ENCODE measurements around the gene CAPZB. TPM values are rescaled to one million over a fixed set of nuclear protein-coding genes. Genes with fewer than 3 reads are reported as not detected.
A peak's percentile ranks its signal among the peaks of the same experiment; 100 is the strongest.

Gene CAPZB
- total RNA-seq, 5 donors from 2014 or later (not counting 1 experiment from before 2014, with no cell fraction given) = 272 to 342 (median 320) TPM

- Mint-ChIP-seq H3K4me1 (no peaks in the 10 kb centered on the region), H3K9me3 (no peaks in the 10 kb centered on the region), H3K36me3 (peaks cover 37% of the 10 kb centered on the region), H3K27ac (no peak overlapping the region), H3K4me3 (no peak overlapping the region), H3K27me3 (no peaks in the 10 kb centered on the region)
- Histone ChIP-seq H3K27me3 (replicated peaks in 1 of 2; ENCODE audit: control insufficient read depth in 2 of 2, extremely low read depth in 1 of 2, insufficient read depth in 2 of 2, low read length in 1 of 2) (no peaks in the 10 kb centered on the region), H3K27ac (ENCODE audit: low read length) (no peak overlapping the region), H3K9me3 (no peaks in the 10 kb centered on the region), H3K36me3 (ENCODE audit: control insufficient read depth in 2 of 2, extremely low read depth in 1 of 2, insufficient read depth in 1 of 2, low read length in 1 of 2) (peaks cover 29 to 83% of the 10 kb centered on the region in 2 donors), H3K4me3 (ENCODE audit: control insufficient read depth in 1 of 2, extremely low read depth in 1 of 2, low read length in 1 of 2) (no peak overlapping the region), H3K4me1 (ENCODE audit: control insufficient read depth in 1 of 2, extremely low read depth in 1 of 2, insufficient read depth in 2 of 2, low read length in 2 of 2) (no peaks in the 10 kb centered on the region)
- ATAC-seq (replicated peaks in 1 of 4) (no peak), DNase-seq (no peak)
- CTCF ChIA-PET = no interaction called here
- POLR2A ChIA-PET = no interaction called here
- WGBS (ENCODE audit: insufficient coverage) = 99% methylated on average over 10 of the region's 17 CpGs
These were observed 135.3 kb downstream of the CAPZB start for GRCh38 chr1:19349999-19350398.

- H3K27me3 ChIP-seq (replicated peaks in 1 of 2; ENCODE audit: control insufficient read depth in 2 of 2, extremely low read depth in 1 of 2, insufficient read depth in 2 of 2, low read length in 1 of 2) = no peaks in the 10 kb centered on the region
- WGBS (ENCODE audit: insufficient coverage) = 98% methylated on average over 10 of the region's 15 CpGs
- ATAC-seq (replicated peaks in 1 of 4) (no peak), DNase-seq (no peak)
- Mint-ChIP-seq H3K27me3 (no peaks in the 10 kb centered on the region), H3K9me3 (no peaks in the 10 kb centered on the region), H3K27ac (peak overlapping the region in 1 of 2 donors; percentile 39), H3K4me1 (no peaks in the 10 kb centered on the region), H3K36me3 (peaks cover 40% of the 10 kb centered on the region), H3K4me3 (no peak overlapping the region)
- CTCF ChIA-PET = no interaction called here
- H3K4me3 ChIP-seq (ENCODE audit: control insufficient read depth in 1 of 2, extremely low read depth in 1 of 2, low read length in 1 of 2) = no peak overlapping the region
- no peaks in the 10 kb centered on the region for H3K4me1 ChIP-seq (ENCODE audit: control insufficient read depth in 1 of 2, extremely low read depth in 1 of 2, insufficient read depth in 2 of 2, low read length in 2 of 2)
- peaks cover 34 to 83% of the 10 kb centered on the region in 2 donors for H3K36me3 ChIP-seq (ENCODE audit: control insufficient read depth in 2 of 2, extremely low read depth in 1 of 2, insufficient read depth in 1 of 2, low read length in 1 of 2)
- no peaks in the 10 kb centered on the region for H3K9me3 ChIP-seq
- no peak overlapping the region for H3K27ac ChIP-seq (ENCODE audit: low read length)
- POLR2A ChIA-PET = no interaction called here
These were observed 136.7 kb downstream of the CAPZB start for GRCh38 chr1:19348441-19349198.

GRCh38 chr1:19347533-19348172 lies 137.7 kb downstream of the CAPZB start:
- Histone ChIP-seq H3K36me3 (ENCODE audit: control insufficient read depth in 2 of 2, extremely low read depth in 1 of 2, insufficient read depth in 1 of 2, low read length in 1 of 2) (peaks cover 35 to 81% of the 10 kb centered on the region in 2 donors), H3K4me3 (ENCODE audit: control insufficient read depth in 1 of 2, extremely low read depth in 1 of 2, low read length in 1 of 2) (no peak overlapping the region), H3K27me3 (replicated peaks in 1 of 2; ENCODE audit: control insufficient read depth in 2 of 2, extremely low read depth in 1 of 2, insufficient read depth in 2 of 2, low read length in 1 of 2) (no peaks in the 10 kb centered on the region), H3K4me1 (ENCODE audit: control insufficient read depth in 1 of 2, extremely low read depth in 1 of 2, insufficient read depth in 2 of 2, low read length in 2 of 2) (no peaks in the 10 kb centered on the region), H3K27ac (ENCODE audit: low read length) (no peak overlapping the region), H3K9me3 (no peaks in the 10 kb centered on the region)
- POLR2A ChIA-PET = no interaction called here
- H3K27ac Mint-ChIP-seq = no peak overlapping the region
- H3K9me3 Mint-ChIP-seq = no peaks in the 10 kb centered on the region
- H3K36me3 Mint-ChIP-seq = peaks cover 39% of the 10 kb centered on the region
- H3K4me1 Mint-ChIP-seq = no peaks in the 10 kb centered on the region
- 73% methylated on average over 11 of the region's 14 CpGs for WGBS (ENCODE audit: insufficient coverage)
- ATAC-seq (replicated peaks in 1 of 4) (no peak), DNase-seq (no peak)
- no peaks in the 10 kb centered on the region for H3K27me3 Mint-ChIP-seq
- no peak overlapping the region for H3K4me3 Mint-ChIP-seq
- CTCF ChIA-PET = no interaction called here

GRCh38 chr1:19346026-19346425 lies 139.3 kb downstream of the CAPZB start:
- H3K27me3 Mint-ChIP-seq = no peaks in the 10 kb centered on the region
- ChIA-PET CTCF (interaction anchor here (0.6 to 1.0 kb wide), 5 partner anchors 17 to 314 kb away, joined by 3 read pairs; no protein-coding TSS in a partner anchor), POLR2A (interaction anchor here in 1 of 2 donors (0.5 kb wide), 1 partner anchor 13 kb away, joined by 8 read pairs; no protein-coding TSS in a partner anchor)
- peaks cover 37% of the 10 kb centered on the region for H3K36me3 Mint-ChIP-seq
- Histone ChIP-seq H3K36me3 (ENCODE audit: control insufficient read depth in 2 of 2, extremely low read depth in 1 of 2, insufficient read depth in 1 of 2, low read length in 1 of 2) (peaks cover 36 to 81% of the 10 kb centered on the region in 2 donors), H3K27me3 (replicated peaks in 1 of 2; ENCODE audit: control insufficient read depth in 2 of 2, extremely low read depth in 1 of 2, insufficient read depth in 2 of 2, low read length in 1 of 2) (no peaks in the 10 kb centered on the region), H3K27ac (ENCODE audit: low read length) (no peak overlapping the region), H3K4me3 (ENCODE audit: control insufficient read depth in 1 of 2, extremely low read depth in 1 of 2, low read length in 1 of 2) (no peak overlapping the region), H3K9me3 (no peaks in the 10 kb centered on the region), H3K4me1 (ENCODE audit: control insufficient read depth in 1 of 2, extremely low read depth in 1 of 2, insufficient read depth in 2 of 2, low read length in 2 of 2) (peaks cover 0 to 11% of the 10 kb centered on the region in 2 experiments)
- WGBS (ENCODE audit: insufficient coverage) = 92% methylated on average over 2 of the region's 6 CpGs
- no peak overlapping the region for H3K4me3 Mint-ChIP-seq
- no peak overlapping the region for H3K27ac Mint-ChIP-seq
- no peaks in the 10 kb centered on the region for H3K9me3 Mint-ChIP-seq
- peaks cover 0 to 7% (median 6%) of the 10 kb centered on the region in 3 donors for H3K4me1 Mint-ChIP-seq
- no peak for DNase-seq
- ATAC-seq (replicated peaks in 1 of 4) = no peak

GRCh38 chr1:19345391-19345790 lies 139.9 kb downstream of the CAPZB start:
- Histone ChIP-seq H3K27me3 (replicated peaks in 1 of 2; ENCODE audit: control insufficient read depth in 2 of 2, extremely low read depth in 1 of 2, insufficient read depth in 2 of 2, low read length in 1 of 2) (no peaks in the 10 kb centered on the region), H3K9me3 (no peaks in the 10 kb centered on the region), H3K36me3 (ENCODE audit: control insufficient read depth in 2 of 2, extremely low read depth in 1 of 2, insufficient read depth in 1 of 2, low read length in 1 of 2) (peaks cover 38 to 86% of the 10 kb centered on the region in 2 donors), H3K4me1 (ENCODE audit: control insufficient read depth in 1 of 2, extremely low read depth in 1 of 2, insufficient read depth in 2 of 2, low read length in 2 of 2) (peaks cover 0 to 11% of the 10 kb centered on the region in 2 experiments), H3K27ac (ENCODE audit: low read length) (no peak overlapping the region), H3K4me3 (ENCODE audit: control insufficient read depth in 1 of 2, extremely low read depth in 1 of 2, low read length in 1 of 2) (no peak overlapping the region)
- no peak overlapping the region for H3K4me3 Mint-ChIP-seq
- H3K27ac Mint-ChIP-seq = no peak overlapping the region
- ChIA-PET POLR2A (no interaction called here), CTCF (interaction anchor here (0.6 to 1.0 kb wide), 3 partner anchors 18 to 245 kb away, joined by 3 to 7 read pairs (median 3); no protein-coding TSS in a partner anchor)
- no peaks in the 10 kb centered on the region for H3K9me3 Mint-ChIP-seq
- H3K4me1 Mint-ChIP-seq = peaks cover 0 to 7% (median 6%) of the 10 kb centered on the region in 3 donors
- WGBS (ENCODE audit: insufficient coverage) = 96% methylated on average over 8 of the region's 8 CpGs
- ATAC-seq (replicated peaks in 1 of 4) (no peak), DNase-seq (no peak)
- H3K36me3 Mint-ChIP-seq = peaks cover 43% of the 10 kb centered on the region
- no peaks in the 10 kb centered on the region for H3K27me3 Mint-ChIP-seq

GRCh38 chr1:19344831-19345230 lies 140.5 kb downstream of the CAPZB start:
- Histone ChIP-seq H3K27ac (ENCODE audit: low read length) (no peak overlapping the region), H3K36me3 (ENCODE audit: control insufficient read depth in 2 of 2, extremely low read depth in 1 of 2, insufficient read depth in 1 of 2, low read length in 1 of 2) (peaks cover 44 to 86% of the 10 kb centered on the region in 2 donors), H3K9me3 (no peaks in the 10 kb centered on the region), H3K4me1 (ENCODE audit: control insufficient read depth in 1 of 2, extremely low read depth in 1 of 2, insufficient read depth in 2 of 2, low read length in 2 of 2) (peaks cover 0 to 11% of the 10 kb centered on the region in 2 experiments), H3K4me3 (ENCODE audit: control insufficient read depth in 1 of 2, extremely low read depth in 1 of 2, low read length in 1 of 2) (no peak overlapping the region), H3K27me3 (replicated peaks in 1 of 2; ENCODE audit: control insufficient read depth in 2 of 2, extremely low read depth in 1 of 2, insufficient read depth in 2 of 2, low read length in 1 of 2) (no peaks in the 10 kb centered on the region)
- CTCF ChIA-PET = interaction anchor here (0.8 to 1.2 kb wide), 3 partner anchors 9 to 245 kb away, joined by 3 to 7 read pairs (median 4); no protein-coding TSS in a partner anchor
- Mint-ChIP-seq H3K27me3 (no peaks in the 10 kb centered on the region), H3K36me3 (peaks cover 39% of the 10 kb centered on the region), H3K9me3 (no peaks in the 10 kb centered on the region), H3K4me1 (peaks cover 0 to 7% (median 6%) of the 10 kb centered on the region in 3 donors), H3K4me3 (no peak overlapping the region), H3K27ac (peak overlapping the region in 1 of 2 donors; percentile 58)
- DNase-seq = no peak
- WGBS (ENCODE audit: insufficient coverage) = 100% methylated on average over 6 of the region's 11 CpGs
- POLR2A ChIA-PET = no interaction called here
- ATAC-seq (replicated peaks in 1 of 4) = no peak
